Stimulated activated effector memory CD8-positive, alpha-beta T cell treated with anti-CD3 and anti-CD28 coated beads, Interleukin-12 subunit alpha, Interleukin-12 subunit beta, amount 100 ng/mL, for 72 hours (primary cell): ENCODE measurements around the gene PGRMC1.
"Not testable (repeated sequence)": the region's sequence is repeated elsewhere in the genome, so short reads cannot be mapped to it uniquely, and the experiment has no call there.

Experiments
- ATAC-seq: fragments of 150-1000 bp; cut with Tn5 transposase; 2 replicates; pipeline ENCODE4 v1.10.0; 2021
- DNase-seq, 2 donors: peaks; one replicate each; pipeline ENCODE4 v3.0.0; 2021 to 2022; ENCODE audit warnings: low spot score in 2 of 2
- H3K27ac Mint-ChIP-seq: one replicate; pipeline ENCODE4 v1.8.0; 2022; ENCODE audit warnings: mild to moderate bottlenecking, mixed read lengths
- H3K36me3 Mint-ChIP-seq: one replicate; pipeline ENCODE4 v1.8.0; 2022; ENCODE audit warnings: mild to moderate bottlenecking, mixed read lengths
- H3K4me1 Mint-ChIP-seq: one replicate; pipeline ENCODE4 v1.8.0; 2022; ENCODE audit warnings: mixed read lengths
- H3K4me3 Mint-ChIP-seq: one replicate; pipeline ENCODE4 v1.8.0; 2022; ENCODE audit warnings: mild to moderate bottlenecking, mixed read lengths
- H3K9me3 Mint-ChIP-seq: one replicate; pipeline ENCODE4 v1.8.0; 2022; ENCODE audit warnings: mixed read lengths

PGRMC1 gene

GRCh38 chrX:119266364-119266995 is 30.4 kb downstream of the PGRMC1 start:
- ATAC-seq (no peak), DNase-seq (no peak)
- H3K36me3 Mint-ChIP-seq, result no peaks in the 10 kb centered on the region
- no peaks in the 10 kb centered on the region for H3K4me1 Mint-ChIP-seq
- no peak overlapping the region for H3K4me3 Mint-ChIP-seq
- no peaks in the 10 kb centered on the region for H3K9me3 Mint-ChIP-seq
- no peak overlapping the region for H3K27ac Mint-ChIP-seq

GRCh38 chrX:119267115-119267514 is 31.0 kb downstream of the PGRMC1 start:
- not testable (repeated sequence) for H3K9me3 Mint-ChIP-seq, H3K36me3 Mint-ChIP-seq, ATAC-seq, H3K4me1 Mint-ChIP-seq, DNase-seq, H3K4me3 Mint-ChIP-seq, H3K27ac Mint-ChIP-seq

- Mint-ChIP-seq H3K4me3 (peak overlapping the region; percentile 60), H3K36me3 (no peaks in the 10 kb centered on the region), H3K27ac (no peak overlapping the region), H3K4me1 (no peaks in the 10 kb centered on the region), H3K9me3 (no peaks in the 10 kb centered on the region)
- ATAC-seq (no peak), DNase-seq (no peak)
These were observed 36.9 kb downstream of the PGRMC1 start for GRCh38 chrX:119272882-119273419.

GRCh38 chrX:119273420-119274192 is 37.5 kb downstream of the PGRMC1 start:
- H3K4me3 Mint-ChIP-seq, result peak overlapping the region; percentile 60
- H3K9me3 Mint-ChIP-seq, result no peaks in the 10 kb centered on the region
- H3K36me3 Mint-ChIP-seq, result no peaks in the 10 kb centered on the region
- H3K27ac Mint-ChIP-seq, result no peak overlapping the region
- DNase-seq (peak; percentile 10 to 57), ATAC-seq (peak; percentile 97)
- no peaks in the 10 kb centered on the region for H3K4me1 Mint-ChIP-seq

GRCh38 chrX:119282347-119282746 is 46.3 kb downstream of the PGRMC1 start:
- H3K27ac Mint-ChIP-seq, H3K36me3 Mint-ChIP-seq, H3K4me3 Mint-ChIP-seq, H3K9me3 Mint-ChIP-seq, H3K4me1 Mint-ChIP-seq, ATAC-seq, DNase-seq: not testable (repeated sequence)

GRCh38 chrX:119288890-119289393 is 52.9 kb downstream of the PGRMC1 start:
- Mint-ChIP-seq H3K27ac (no peak overlapping the region), H3K4me1 (peaks cover 4% of the 10 kb centered on the region), H3K36me3 (no peaks in the 10 kb centered on the region), H3K4me3 (no peak overlapping the region), H3K9me3 (no peaks in the 10 kb centered on the region)
- ATAC-seq (no peak), DNase-seq (no peak)

GRCh38 chrX:119290476-119290875 is 54.4 kb downstream of the PGRMC1 start:
- no peak for DNase-seq
- H3K4me3 Mint-ChIP-seq, result no peak overlapping the region
- peaks cover 4% of the 10 kb centered on the region for H3K4me1 Mint-ChIP-seq
- no peak overlapping the region for H3K27ac Mint-ChIP-seq
- ATAC-seq, result no peak
- no peaks in the 10 kb centered on the region for H3K9me3 Mint-ChIP-seq
- H3K36me3 Mint-ChIP-seq, result no peaks in the 10 kb centered on the region

GRCh38 chrX:119291246-119291645 is 55.2 kb downstream of the PGRMC1 start:
- DNase-seq, H3K4me3 Mint-ChIP-seq, H3K36me3 Mint-ChIP-seq, H3K27ac Mint-ChIP-seq, H3K9me3 Mint-ChIP-seq, ATAC-seq, H3K4me1 Mint-ChIP-seq: not testable (repeated sequence)

GRCh38 chrX:119292445-119292844 is 56.4 kb downstream of the PGRMC1 start:
- H3K36me3 Mint-ChIP-seq, result no peaks in the 10 kb centered on the region
- no peak overlapping the region for H3K4me3 Mint-ChIP-seq
- no peak for ATAC-seq
- DNase-seq, result no peak
- H3K27ac Mint-ChIP-seq, result no peak overlapping the region
- no peaks in the 10 kb centered on the region for H3K9me3 Mint-ChIP-seq
- peaks cover 4% of the 10 kb centered on the region for H3K4me1 Mint-ChIP-seq
